PC-9 (cell line): ENCODE data around the gene NPPB.
"Not testable (repeated sequence)": the region's sequence is repeated elsewhere in the genome, so short reads cannot be mapped to it uniquely, and the experiment has no call there.

Experiments
- EZH2 ChIP-seq: fragments of 200-600 bp; sonication (generic); IDR thresholded peaks from 2 replicates; pipeline ENCODE4 v1.8.0; 2017; ENCODE audit warnings: antibody characterized with exemption, low read depth
- TF ChIP-seq, protein P1 (sequence below): fragments of 200-600 bp; sonication (generic); conservative IDR thresholded peaks from 2 replicates; pipeline ENCODE4 v1.6.1; 2017; ENCODE audit warnings: mixed run types, antibody characterized with exemption, mild to moderate bottlenecking, moderate library complexity

DNA sequence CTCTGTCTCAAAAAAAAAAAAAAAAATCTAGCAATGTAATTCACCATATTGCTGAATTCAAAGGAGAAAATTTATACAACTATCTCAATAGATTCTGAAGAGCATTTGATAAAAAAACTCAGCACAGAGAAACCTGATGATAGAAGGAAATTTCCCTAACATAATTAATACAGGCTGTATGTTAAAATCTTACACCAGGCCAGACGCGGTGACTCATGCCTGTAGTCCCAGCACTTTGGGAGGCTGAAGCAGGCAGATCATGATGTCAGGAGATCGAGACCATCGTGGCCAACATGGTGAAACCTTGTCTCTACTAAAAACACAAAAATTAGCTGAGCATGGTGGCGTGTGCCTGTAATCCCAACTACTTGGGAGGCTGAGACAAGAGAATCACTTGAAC is 45.4 kb upstream of the NPPB start:
- not testable (repeated sequence) for TF ChIP-seq EZH2
- TF ChIP-seq, protein P1, sequence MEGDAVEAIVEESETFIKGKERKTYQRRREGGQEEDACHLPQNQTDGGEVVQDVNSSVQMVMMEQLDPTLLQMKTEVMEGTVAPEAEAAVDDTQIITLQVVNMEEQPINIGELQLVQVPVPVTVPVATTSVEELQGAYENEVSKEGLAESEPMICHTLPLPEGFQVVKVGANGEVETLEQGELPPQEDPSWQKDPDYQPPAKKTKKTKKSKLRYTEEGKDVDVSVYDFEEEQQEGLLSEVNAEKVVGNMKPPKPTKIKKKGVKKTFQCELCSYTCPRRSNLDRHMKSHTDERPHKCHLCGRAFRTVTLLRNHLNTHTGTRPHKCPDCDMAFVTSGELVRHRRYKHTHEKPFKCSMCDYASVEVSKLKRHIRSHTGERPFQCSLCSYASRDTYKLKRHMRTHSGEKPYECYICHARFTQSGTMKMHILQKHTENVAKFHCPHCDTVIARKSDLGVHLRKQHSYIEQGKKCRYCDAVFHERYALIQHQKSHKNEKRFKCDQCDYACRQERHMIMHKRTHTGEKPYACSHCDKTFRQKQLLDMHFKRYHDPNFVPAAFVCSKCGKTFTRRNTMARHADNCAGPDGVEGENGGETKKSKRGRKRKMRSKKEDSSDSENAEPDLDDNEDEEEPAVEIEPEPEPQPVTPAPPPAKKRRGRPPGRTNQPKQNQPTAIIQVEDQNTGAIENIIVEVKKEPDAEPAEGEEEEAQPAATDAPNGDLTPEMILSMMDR: not testable (repeated sequence)
